ENCODE data around the gene MRPL22. TPM values are rescaled to one million over a fixed set of nuclear protein-coding genes. Genes with fewer than 3 reads are reported as not detected.

MRPL22 gene
- total RNA-seq, 1 donor from 2014 or later = 24.8 TPM

GRCh38 chr5:154989626-154990025, 48.8 kb downstream of the MRPL22 start:
- Histone ChIP-seq H3K4me3 (no peak overlapping the region), H3K4me1 (no peaks in the 10 kb centered on the region), H3K27ac (no peak overlapping the region), H3K36me3 (no peaks in the 10 kb centered on the region), H3K9me3 (no peaks in the 10 kb centered on the region), H3K27me3 (no peaks in the 10 kb centered on the region)
- TF ChIP-seq POLR2AphosphoS5 (IDR thresholded peaks at IDR 0.05; ENCODE audit: insufficient read depth in 1 of 2, low read depth in 1 of 2) (no peak), POLR2A (IDR thresholded peaks at IDR 0.05) (no peak)
- TF ChIP-seq, protein P1, sequence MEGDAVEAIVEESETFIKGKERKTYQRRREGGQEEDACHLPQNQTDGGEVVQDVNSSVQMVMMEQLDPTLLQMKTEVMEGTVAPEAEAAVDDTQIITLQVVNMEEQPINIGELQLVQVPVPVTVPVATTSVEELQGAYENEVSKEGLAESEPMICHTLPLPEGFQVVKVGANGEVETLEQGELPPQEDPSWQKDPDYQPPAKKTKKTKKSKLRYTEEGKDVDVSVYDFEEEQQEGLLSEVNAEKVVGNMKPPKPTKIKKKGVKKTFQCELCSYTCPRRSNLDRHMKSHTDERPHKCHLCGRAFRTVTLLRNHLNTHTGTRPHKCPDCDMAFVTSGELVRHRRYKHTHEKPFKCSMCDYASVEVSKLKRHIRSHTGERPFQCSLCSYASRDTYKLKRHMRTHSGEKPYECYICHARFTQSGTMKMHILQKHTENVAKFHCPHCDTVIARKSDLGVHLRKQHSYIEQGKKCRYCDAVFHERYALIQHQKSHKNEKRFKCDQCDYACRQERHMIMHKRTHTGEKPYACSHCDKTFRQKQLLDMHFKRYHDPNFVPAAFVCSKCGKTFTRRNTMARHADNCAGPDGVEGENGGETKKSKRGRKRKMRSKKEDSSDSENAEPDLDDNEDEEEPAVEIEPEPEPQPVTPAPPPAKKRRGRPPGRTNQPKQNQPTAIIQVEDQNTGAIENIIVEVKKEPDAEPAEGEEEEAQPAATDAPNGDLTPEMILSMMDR (IDR thresholded peaks at IDR 0.05) = no peak
- intact Hi-C loops (cut with DNase I) = no loop called here
- no peak for DNase-seq (ENCODE audit: extremely low spot score in 2 of 2)

DNA sequence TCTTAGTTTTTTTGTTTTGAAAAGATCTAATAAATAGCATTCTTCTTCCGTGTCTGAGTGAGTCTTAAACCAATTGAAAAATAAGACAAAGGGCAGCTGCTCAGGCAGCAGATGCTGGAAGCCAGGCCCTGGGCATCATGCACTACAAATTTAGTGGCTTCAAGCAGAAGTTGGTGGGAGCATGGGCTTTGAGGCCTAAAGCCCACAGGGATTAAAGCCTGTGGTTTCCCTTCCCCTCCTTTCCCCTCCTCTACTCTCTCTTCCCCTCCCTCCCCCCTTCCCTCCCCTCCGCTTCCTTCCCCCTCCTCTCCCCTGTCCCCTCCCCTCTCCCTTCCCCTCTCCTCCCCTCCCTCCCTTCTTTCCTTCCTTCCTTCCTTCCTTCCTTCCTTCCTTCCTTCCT, 52.6 kb downstream of the MRPL22 start:
- no peak for TF ChIP-seq POLR2AphosphoS5 (IDR thresholded peaks at IDR 0.05; ENCODE audit: insufficient read depth in 1 of 2, low read depth in 1 of 2)
- TF ChIP-seq, protein P1 (IDR thresholded peaks at IDR 0.05) = no peak
- no peak for TF ChIP-seq POLR2A (IDR thresholded peaks at IDR 0.05)
- Histone ChIP-seq H3K27me3 (no peaks in the 10 kb centered on the region), H3K27ac (no peak overlapping the region), H3K4me1 (no peaks in the 10 kb centered on the region), H3K9me3 (no peaks in the 10 kb centered on the region), H3K4me3 (no peak overlapping the region), H3K36me3 (no peaks in the 10 kb centered on the region)
- intact Hi-C loops (cut with DNase I) = no loop called here
- no peak for DNase-seq (ENCODE audit: extremely low spot score in 2 of 2)

DNA sequence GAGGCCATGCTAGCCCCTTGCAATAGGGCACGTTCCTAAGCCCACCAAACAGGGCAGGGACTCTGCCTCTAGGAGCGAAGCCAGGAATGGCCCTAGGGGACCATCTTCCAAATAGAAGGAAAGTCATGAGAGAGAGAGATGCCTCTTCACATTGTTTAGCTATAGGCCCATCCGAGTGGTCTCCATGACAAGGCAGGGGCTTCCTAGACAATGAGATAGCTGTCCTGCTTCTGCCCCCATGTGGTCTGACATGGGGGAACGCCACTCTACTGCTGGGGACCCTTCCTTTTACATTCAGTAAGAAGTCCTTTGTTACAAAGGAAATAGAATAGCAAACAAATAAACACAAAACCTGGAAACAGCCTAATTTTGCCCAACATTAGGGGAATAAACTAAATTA, 54.8 kb downstream of the MRPL22 start:
- TF ChIP-seq, protein P1 (IDR thresholded peaks at IDR 0.05) = no peak
- TF ChIP-seq POLR2A (IDR thresholded peaks at IDR 0.05) = no peak
- no peak for TF ChIP-seq POLR2AphosphoS5 (IDR thresholded peaks at IDR 0.05; ENCODE audit: insufficient read depth in 1 of 2, low read depth in 1 of 2)
- Histone ChIP-seq H3K4me3 (no peak overlapping the region), H3K27me3 (no peaks in the 10 kb centered on the region), H3K9me3 (no peaks in the 10 kb centered on the region), H3K36me3 (no peaks in the 10 kb centered on the region), H3K4me1 (no peaks in the 10 kb centered on the region), H3K27ac (no peak overlapping the region)
- DNase-seq (ENCODE audit: extremely low spot score in 2 of 2) = no peak
- intact Hi-C loops (cut with DNase I) = no loop called here

DNA sequence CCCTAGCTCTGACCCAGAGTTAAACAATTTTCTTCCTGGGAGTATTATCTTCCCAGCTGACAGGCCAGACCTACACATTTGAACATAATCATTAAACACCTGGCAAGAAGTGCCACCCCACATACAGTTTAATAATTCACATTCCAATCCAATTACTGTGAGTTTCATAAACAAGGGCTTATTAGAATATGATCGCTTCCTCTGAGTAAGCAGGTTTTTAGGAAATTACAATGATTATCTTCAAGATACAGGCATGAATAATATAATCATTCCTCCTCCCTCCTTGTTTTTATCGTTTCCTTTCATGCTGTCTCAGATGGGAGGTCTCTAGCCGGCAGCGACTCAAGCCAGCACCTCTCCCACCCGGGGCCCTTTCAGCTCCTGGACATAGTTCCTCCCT, 56.9 kb downstream of the MRPL22 start:
- no peaks in the 10 kb centered on the region for H3K27me3 ChIP-seq
- H3K4me3 ChIP-seq = no peak overlapping the region
- no peak overlapping the region for H3K27ac ChIP-seq
- TF ChIP-seq, protein P1 (IDR thresholded peaks at IDR 0.05) = no peak
- TF ChIP-seq POLR2AphosphoS5 (IDR thresholded peaks at IDR 0.05; ENCODE audit: insufficient read depth in 1 of 2, low read depth in 1 of 2) (no peak), POLR2A (IDR thresholded peaks at IDR 0.05) (no peak)
- H3K36me3 ChIP-seq = no peaks in the 10 kb centered on the region
- no peaks in the 10 kb centered on the region for H3K4me1 ChIP-seq
- intact Hi-C loops (cut with DNase I) = no loop called here
- DNase-seq (ENCODE audit: extremely low spot score in 2 of 2) = no peak
- no peaks in the 10 kb centered on the region for H3K9me3 ChIP-seq

DNA sequence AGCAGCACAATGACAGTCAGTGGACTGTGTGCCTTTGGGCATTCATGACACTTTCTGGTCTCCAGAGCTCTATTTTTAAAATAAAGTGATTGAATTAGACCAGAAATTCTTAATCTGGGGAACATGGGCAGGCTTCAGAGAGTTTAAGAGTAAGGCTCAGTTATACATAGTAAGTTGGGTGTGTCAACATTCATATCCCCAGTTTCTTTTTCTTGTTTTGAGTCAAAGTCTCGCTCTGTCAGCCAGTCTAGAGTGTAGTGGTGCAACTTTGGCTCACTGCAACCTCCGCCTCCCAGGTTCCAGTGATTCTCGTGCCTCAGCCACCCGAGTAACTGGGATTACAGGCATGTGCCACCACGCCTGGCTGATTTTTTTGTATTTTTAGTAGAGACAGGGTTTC, 59.0 kb downstream of the MRPL22 start:
- no peaks in the 10 kb centered on the region for H3K4me1 ChIP-seq
- no peak for TF ChIP-seq POLR2A (IDR thresholded peaks at IDR 0.05)
- TF ChIP-seq, protein P1 (IDR thresholded peaks at IDR 0.05) = no peak
- TF ChIP-seq POLR2AphosphoS5 (IDR thresholded peaks at IDR 0.05; ENCODE audit: insufficient read depth in 1 of 2, low read depth in 1 of 2) = no peak
- H3K27ac ChIP-seq = no peak overlapping the region
- no peaks in the 10 kb centered on the region for H3K9me3 ChIP-seq
- H3K27me3 ChIP-seq = no peaks in the 10 kb centered on the region
- H3K4me3 ChIP-seq = no peak overlapping the region
- no peaks in the 10 kb centered on the region for H3K36me3 ChIP-seq
- DNase-seq (ENCODE audit: extremely low spot score in 2 of 2) = no peak
- intact Hi-C loops (cut with DNase I) = no loop called here
